M059J (cell line): Measurements from ENCODE around the gene AP3D1. TPM values are rescaled to one million over a fixed set of nuclear protein-coding genes. Genes with fewer than 3 reads are reported as not detected.
"Not testable (repeated sequence)": the region's sequence is repeated elsewhere in the genome, so short reads cannot be mapped to it uniquely, and the experiment has no call there.

Source experiments
- DNase-seq: peaks from one replicate; pipeline ENCODE4 v3.0.0-alpha.2; 2012; ENCODE audit warnings: low read depth
- total RNA-seq: library from RNA; depleted of rRNA; stranded (reverse); fragments of >200 nt; shearing (Covaris generic); gene quantifications from 2 replicates; pipeline ENCODE4 v1.2.3, GENCODE V29; 2014

The AP3D1 gene
- total RNA-seq, 1 experiment from 2014 or later = 93.3 TPM

GRCh38 chr19:2128252-2128651 is 23.1 kb downstream of the AP3D1 start:
- not testable (repeated sequence) for DNase-seq

GRCh38 chr19:2127758-2128157 is 23.6 kb downstream of the AP3D1 start:
- DNase-seq = no peak

GRCh38 chr19:2126879-2127518 is 24.4 kb downstream of the AP3D1 start:
- no peak for DNase-seq

- DNase-seq = no peak
These were observed 27.5 kb downstream of the AP3D1 start for GRCh38 chr19:2123682-2124387.

GRCh38 chr19:2122982-2123381 is 28.4 kb downstream of the AP3D1 start:
- DNase-seq = no peak

- DNase-seq = no peak
These were observed 29.1 kb downstream of the AP3D1 start for GRCh38 chr19:2122251-2122650.

- DNase-seq = no peak
These were observed 29.8 kb downstream of the AP3D1 start for GRCh38 chr19:2121416-2122051.

GRCh38 chr19:2120821-2121220 is 30.5 kb downstream of the AP3D1 start:
- no peak for DNase-seq

GRCh38 chr19:2119921-2120785 is 31.2 kb downstream of the AP3D1 start:
- no peak for DNase-seq

- DNase-seq = no peak
These were observed 32.9 kb downstream of the AP3D1 start for GRCh38 chr19:2118438-2118837.

- DNase-seq = no peak
These were observed 34.0 kb downstream of the AP3D1 start for GRCh38 chr19:2117215-2117960.

- no peak for DNase-seq
These were observed 34.9 kb downstream of the AP3D1 start for GRCh38 chr19:2116507-2116906.

GRCh38 chr19:2115911-2116426 is 35.4 kb downstream of the AP3D1 start:
- no peak for DNase-seq

GRCh38 chr19:2115324-2115723 is 36.0 kb downstream of the AP3D1 start:
- no peak for DNase-seq

GRCh38 chr19:2114821-2115220 is 36.5 kb downstream of the AP3D1 start:
- DNase-seq = no peak

- DNase-seq = no peak
These were observed 37.1 kb downstream of the AP3D1 start for GRCh38 chr19:2114218-2114617.

GRCh38 chr19:2113439-2114211 is 37.7 kb downstream of the AP3D1 start:
- DNase-seq = peak; percentile 27

- no peak for DNase-seq
These were observed 38.6 kb downstream of the AP3D1 start for GRCh38 chr19:2112516-2113320.

- DNase-seq = no peak
These were observed 39.5 kb downstream of the AP3D1 start for GRCh38 chr19:2111886-2112285.
